ENCODE results near the gene FN3K.

FN3K gene

GRCh38 chr17:82786427-82786826, 51.0 kb downstream of the FN3K start:
- no peak for DNase-seq (ENCODE audit: low read depth)
- no peak overlapping the region for H3K4me3 ChIP-seq (ENCODE audit: control insufficient read depth, low read depth, low read length)
- TF ChIP-seq CTCF (conservative IDR thresholded peaks at IDR 0.05; ENCODE audit: control insufficient read depth, insufficient read depth, low read depth, low read length) = no peak

GRCh38 chr17:82787081-82787848, 51.9 kb downstream of the FN3K start:
- peak; percentile 87 for DNase-seq (ENCODE audit: low read depth)
- TF ChIP-seq CTCF (conservative IDR thresholded peaks at IDR 0.05; ENCODE audit: control insufficient read depth, insufficient read depth, low read depth, low read length) = no peak
- H3K4me3 ChIP-seq (ENCODE audit: control insufficient read depth, low read depth, low read length) = no peak overlapping the region

- no peak for TF ChIP-seq CTCF (conservative IDR thresholded peaks at IDR 0.05; ENCODE audit: control insufficient read depth, insufficient read depth, low read depth, low read length)
- H3K4me3 ChIP-seq (ENCODE audit: control insufficient read depth, low read depth, low read length) = no peak overlapping the region
- no peak for DNase-seq (ENCODE audit: low read depth)
These were observed 53.0 kb downstream of the FN3K start for GRCh38 chr17:82788206-82789001.

- no peak for DNase-seq (ENCODE audit: low read depth)
- no peak for TF ChIP-seq CTCF (conservative IDR thresholded peaks at IDR 0.05; ENCODE audit: control insufficient read depth, insufficient read depth, low read depth, low read length)
- no peak overlapping the region for H3K4me3 ChIP-seq (ENCODE audit: control insufficient read depth, low read depth, low read length)
These were observed 53.7 kb downstream of the FN3K start for GRCh38 chr17:82789051-82789592.

GRCh38 chr17:82789806-82790205, 54.4 kb downstream of the FN3K start:
- no peak for TF ChIP-seq CTCF (conservative IDR thresholded peaks at IDR 0.05; ENCODE audit: control insufficient read depth, insufficient read depth, low read depth, low read length)
- no peak overlapping the region for H3K4me3 ChIP-seq (ENCODE audit: control insufficient read depth, low read depth, low read length)
- DNase-seq (ENCODE audit: low read depth) = no peak

- H3K4me3 ChIP-seq (ENCODE audit: control insufficient read depth, low read depth, low read length) = no peak overlapping the region
- no peak for TF ChIP-seq CTCF (conservative IDR thresholded peaks at IDR 0.05; ENCODE audit: control insufficient read depth, insufficient read depth, low read depth, low read length)
- DNase-seq (ENCODE audit: low read depth) = no peak
These were observed 55.0 kb downstream of the FN3K start for GRCh38 chr17:82790391-82790790.
